LNCaP clone FGC (cell line): ENCODE results near the gene PLTP.
A peak's percentile ranks its signal among the peaks of the same experiment; 100 is the strongest.

ENCODE experiments used
- DNase-seq: peaks from one replicate; pipeline ENCODE4 v3.0.0-alpha.2; 2011; ENCODE audit warnings: low read depth
- H3K4me3 ChIP-seq: 2 replicates; pipeline ENCODE4 v1.5.1; 2011; ENCODE audit warnings: mild to moderate bottlenecking, low read depth, low read length, control low read depth
- CTCF ChIP-seq: IDR thresholded peaks from 2 replicates; pipeline ENCODE4 v1.5.1; 2012; ENCODE audit warnings: mild to moderate bottlenecking; ENCODE audit not compliant: control insufficient read depth, insufficient read depth; ENCODE audit errors: extremely low read depth

PLTP gene

DNA sequence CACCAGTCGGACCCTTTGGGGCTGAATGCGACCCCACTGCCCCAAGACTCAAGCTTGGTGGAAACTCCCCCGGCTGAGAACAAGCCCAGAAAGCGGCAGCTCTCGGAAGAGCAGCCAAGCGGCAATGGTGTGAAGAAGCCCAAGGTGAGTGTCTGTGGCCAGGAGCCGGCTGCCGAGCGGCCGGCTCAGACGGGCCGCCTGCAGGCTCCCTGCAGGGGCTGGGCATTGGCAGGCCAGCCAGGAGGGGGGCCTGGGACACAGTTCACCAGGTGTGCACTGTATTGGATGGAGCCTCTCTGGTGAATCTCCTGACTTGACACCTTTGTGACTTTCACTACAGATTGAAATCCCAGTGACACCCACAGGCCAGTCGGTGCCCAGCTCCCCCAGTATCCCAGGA is 28.5 kb upstream of the PLTP start:
- no peak for DNase-seq
- no peak for TF ChIP-seq CTCF
- no peak overlapping the region for H3K4me3 ChIP-seq

GRCh38 chr20:45940053-45940452 is 28.1 kb upstream of the PLTP start:
- no peak overlapping the region for H3K4me3 ChIP-seq
- no peak for DNase-seq
- no peak for TF ChIP-seq CTCF

DNA sequence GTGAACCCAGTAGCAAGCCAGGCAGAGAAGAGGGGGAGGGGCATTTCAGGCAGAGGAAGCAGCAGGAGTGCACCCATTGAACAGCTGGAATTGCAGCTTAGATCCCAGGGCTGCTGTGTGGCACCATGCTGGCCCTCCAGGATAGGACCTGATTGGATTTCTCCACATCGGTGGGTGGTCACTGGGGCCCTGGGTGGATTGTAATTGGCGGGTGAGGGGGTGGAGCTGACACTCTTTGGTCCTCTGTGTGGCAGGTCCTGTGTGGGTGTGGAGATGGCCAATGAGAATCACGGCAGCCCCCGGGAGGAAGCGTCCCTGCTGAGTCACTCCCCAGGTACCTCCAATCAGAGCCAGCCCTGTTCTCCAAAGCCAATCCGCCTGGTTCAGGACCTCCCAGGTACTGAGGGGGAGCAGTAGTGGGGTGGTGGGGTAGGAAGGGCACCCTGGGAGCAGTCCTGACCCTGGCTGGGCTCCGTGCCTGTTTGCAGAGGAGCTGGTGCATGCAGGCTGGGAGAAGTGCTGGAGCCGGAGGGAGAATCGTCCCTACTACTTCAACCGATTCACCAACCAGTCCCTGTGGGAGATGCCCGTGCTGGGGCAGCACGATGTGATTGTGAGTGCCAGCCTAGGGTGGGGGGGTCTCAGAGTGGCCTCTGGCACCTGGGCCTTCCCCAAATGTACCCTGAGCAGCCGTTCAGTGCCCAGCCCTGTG is 26.9 kb upstream of the PLTP start:
- no peak for TF ChIP-seq CTCF
- no peak overlapping the region for H3K4me3 ChIP-seq

GRCh38 chr20:45937765-45938164 is 25.8 kb upstream of the PLTP start:
- no peak for TF ChIP-seq CTCF
- DNase-seq, result no peak
- H3K4me3 ChIP-seq, result no peak overlapping the region

More for the DNA sequence above, 26.9 kb upstream of the PLTP start:
- no peak for DNase-seq

GRCh38 chr20:45935416-45936046 is 23.6 kb upstream of the PLTP start:
- peak overlapping the region; percentile 82 for H3K4me3 ChIP-seq
- DNase-seq, result no peak
- TF ChIP-seq CTCF, result no peak

DNA sequence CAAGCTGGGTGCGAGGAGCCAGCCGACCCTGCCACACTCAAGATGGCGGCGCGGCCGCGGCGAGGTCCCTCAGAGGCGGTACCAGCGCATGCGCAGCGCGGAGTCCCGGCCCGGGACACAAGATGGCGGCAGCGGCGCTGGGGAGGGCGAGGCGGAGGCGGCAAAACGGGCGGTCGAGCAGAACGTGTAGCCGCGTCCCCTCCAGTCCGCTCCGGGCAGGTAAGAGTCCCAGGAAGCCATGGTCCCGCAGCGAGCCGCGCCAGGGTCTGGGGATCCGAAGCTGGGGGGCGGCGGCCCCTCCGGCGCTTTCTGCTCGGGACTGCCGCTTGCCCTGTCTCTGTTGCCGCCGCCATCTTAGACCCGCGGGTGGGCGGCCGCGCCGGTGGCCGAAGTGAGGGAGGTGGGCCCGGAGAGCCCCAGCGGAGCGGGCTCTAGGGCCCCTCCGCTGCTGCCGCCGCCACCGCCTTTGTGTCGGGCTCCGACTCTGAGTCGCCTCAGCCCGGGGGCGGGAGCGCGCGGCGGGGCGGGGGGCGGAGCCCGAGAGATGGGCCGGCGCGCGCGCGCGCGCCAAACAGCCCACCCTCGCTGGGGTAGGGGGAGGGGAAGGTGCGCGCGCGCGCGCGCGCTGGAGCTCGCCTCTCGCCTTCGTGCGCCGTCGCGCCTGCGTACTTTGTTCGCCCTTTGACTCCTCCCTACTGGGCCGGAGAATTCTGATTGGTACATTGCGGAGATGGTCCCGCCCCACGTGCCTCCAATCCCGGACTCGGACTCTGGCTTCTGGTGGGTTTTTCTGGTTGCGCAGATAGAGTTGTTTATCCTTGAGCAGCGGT is 22.8 kb upstream of the PLTP start, which contains the start of gene PCIF1:
Gene PCIF1 (plus strand): TSS at position 98 of the 830 bp plus-strand sequence. CDS start 4,317 bp downstream, outside the sequence.
- TF ChIP-seq CTCF, result no peak
- peak; percentile 75 for DNase-seq
- H3K4me3 ChIP-seq, result peak within 1 kb of the TSS; percentile 82
